ENCODE results near the gene ZNF22. TPM values are rescaled to one million over a fixed set of nuclear protein-coding genes. Genes with fewer than 3 reads are reported as not detected.

ZNF22 gene
- total RNA-seq, 1 donor from 2014 or later = 21.6 TPM

DNA sequence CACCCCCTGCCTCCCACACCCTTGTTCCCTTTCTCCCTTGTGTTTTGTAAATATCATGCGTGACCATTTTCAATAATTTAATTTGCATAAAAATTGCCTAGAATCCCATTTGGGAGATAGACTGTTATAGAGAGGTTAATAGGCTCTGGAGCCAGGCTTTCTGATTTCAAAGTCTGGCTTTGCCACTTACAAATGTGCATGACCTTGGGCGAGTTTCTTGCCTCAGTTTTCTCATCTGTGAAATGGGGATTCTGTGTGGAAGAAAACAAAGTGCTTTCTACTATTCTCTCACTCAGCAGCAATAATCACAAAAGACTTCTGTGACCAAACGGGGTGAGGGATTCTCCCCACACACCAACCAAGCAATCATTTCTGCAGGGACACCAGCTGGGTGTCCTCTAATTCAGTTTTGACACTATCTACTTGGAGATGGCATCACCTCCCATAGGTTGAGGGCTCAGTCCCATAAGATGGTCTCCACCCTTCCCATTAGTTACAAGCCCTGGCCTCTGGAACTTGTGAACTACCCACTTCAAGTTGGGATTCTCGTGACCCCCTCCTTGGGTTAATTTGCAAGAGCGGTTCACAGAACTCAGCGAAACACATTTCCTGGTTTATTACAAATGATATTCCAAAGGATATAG is 3.5 kb upstream of the ZNF22 start:
- Mint-ChIP-seq H3K27ac (ENCODE audit: unreplicated experiment) (peak overlapping the region; percentile 88), H3K27me3 (ENCODE audit: low read depth) (no peaks in the 10 kb centered on the region), H3K9me3 (ENCODE audit: low read depth) (no peaks in the 10 kb centered on the region), H3K4me3 (ENCODE audit: unreplicated experiment) (no peak overlapping the region), H3K4me1 (ENCODE audit: low read depth) (peaks cover 61% of the 10 kb centered on the region), H3K36me3 (ENCODE audit: low read depth) (peaks cover 4% of the 10 kb centered on the region)
- no peak for DNase-seq (ENCODE audit: low spot score)
- TF ChIP-seq, protein P1, sequence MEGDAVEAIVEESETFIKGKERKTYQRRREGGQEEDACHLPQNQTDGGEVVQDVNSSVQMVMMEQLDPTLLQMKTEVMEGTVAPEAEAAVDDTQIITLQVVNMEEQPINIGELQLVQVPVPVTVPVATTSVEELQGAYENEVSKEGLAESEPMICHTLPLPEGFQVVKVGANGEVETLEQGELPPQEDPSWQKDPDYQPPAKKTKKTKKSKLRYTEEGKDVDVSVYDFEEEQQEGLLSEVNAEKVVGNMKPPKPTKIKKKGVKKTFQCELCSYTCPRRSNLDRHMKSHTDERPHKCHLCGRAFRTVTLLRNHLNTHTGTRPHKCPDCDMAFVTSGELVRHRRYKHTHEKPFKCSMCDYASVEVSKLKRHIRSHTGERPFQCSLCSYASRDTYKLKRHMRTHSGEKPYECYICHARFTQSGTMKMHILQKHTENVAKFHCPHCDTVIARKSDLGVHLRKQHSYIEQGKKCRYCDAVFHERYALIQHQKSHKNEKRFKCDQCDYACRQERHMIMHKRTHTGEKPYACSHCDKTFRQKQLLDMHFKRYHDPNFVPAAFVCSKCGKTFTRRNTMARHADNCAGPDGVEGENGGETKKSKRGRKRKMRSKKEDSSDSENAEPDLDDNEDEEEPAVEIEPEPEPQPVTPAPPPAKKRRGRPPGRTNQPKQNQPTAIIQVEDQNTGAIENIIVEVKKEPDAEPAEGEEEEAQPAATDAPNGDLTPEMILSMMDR (IDR thresholded peaks at IDR 0.05) = no peak

DNA sequence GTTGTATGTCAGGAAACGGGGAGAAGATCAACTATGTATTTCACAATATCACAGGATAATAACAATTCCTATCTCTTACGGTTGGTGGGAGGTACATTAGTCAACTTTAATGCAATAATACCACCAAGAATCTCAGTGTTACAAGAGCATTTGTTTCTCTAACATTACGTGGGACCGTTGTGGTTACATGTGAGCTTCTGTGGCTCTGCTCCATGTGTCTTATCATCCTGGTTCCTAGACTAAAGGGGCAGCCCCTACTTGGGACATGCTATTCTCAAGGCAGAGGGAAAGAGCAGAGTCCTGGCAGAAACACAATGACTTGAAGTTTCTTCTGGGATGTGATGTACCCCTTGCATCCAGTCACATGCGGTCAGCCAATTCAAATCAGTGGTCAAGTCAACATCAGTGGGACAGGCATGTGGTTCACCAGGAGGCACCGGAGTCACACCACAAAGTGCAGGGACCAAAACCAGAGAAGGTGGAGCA is 2.5 kb upstream of the ZNF22 start:
- DNase-seq (ENCODE audit: low spot score) = no peak
- Mint-ChIP-seq H3K4me1 (ENCODE audit: low read depth) (peaks cover 66% of the 10 kb centered on the region), H3K9me3 (ENCODE audit: low read depth) (peaks cover 4% of the 10 kb centered on the region), H3K27me3 (ENCODE audit: low read depth) (no peaks in the 10 kb centered on the region), H3K4me3 (ENCODE audit: unreplicated experiment) (no peak overlapping the region), H3K36me3 (ENCODE audit: low read depth) (peaks cover 7% of the 10 kb centered on the region), H3K27ac (ENCODE audit: unreplicated experiment) (no peak overlapping the region)
- TF ChIP-seq, protein P1 (IDR thresholded peaks at IDR 0.05) = no peak

DNA sequence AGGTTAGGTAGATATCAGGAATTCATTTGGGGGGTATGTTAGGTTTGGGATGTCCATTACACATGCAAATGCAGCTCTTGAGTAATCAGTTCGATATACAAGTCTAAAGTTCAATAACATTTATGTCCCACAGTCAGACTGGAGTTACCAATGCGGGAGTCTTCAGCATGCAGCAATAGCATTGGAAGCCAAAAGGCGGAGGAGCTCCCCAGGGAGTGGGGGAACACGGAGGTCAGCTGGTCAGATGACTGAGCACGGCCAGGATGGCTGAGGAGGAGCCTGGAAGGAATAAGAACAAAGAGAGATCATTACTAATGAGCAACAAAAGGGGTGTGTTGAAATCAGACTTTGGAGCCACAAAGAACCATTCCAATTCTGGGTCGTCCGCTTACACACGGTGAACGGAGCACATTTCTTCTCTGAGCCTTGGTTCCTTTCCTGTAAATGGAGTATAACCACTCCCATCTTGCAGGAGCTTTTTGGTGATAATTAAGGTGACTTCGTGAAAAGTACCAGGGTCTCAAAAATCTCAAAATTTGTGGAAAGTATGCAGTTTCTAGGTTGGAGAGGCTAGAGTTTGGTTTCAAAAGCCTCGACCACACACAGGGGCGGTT is 478 bp upstream of the ZNF22 start:
- H3K9me3 Mint-ChIP-seq (ENCODE audit: low read depth) = peaks cover 10% of the 10 kb centered on the region

DNA sequence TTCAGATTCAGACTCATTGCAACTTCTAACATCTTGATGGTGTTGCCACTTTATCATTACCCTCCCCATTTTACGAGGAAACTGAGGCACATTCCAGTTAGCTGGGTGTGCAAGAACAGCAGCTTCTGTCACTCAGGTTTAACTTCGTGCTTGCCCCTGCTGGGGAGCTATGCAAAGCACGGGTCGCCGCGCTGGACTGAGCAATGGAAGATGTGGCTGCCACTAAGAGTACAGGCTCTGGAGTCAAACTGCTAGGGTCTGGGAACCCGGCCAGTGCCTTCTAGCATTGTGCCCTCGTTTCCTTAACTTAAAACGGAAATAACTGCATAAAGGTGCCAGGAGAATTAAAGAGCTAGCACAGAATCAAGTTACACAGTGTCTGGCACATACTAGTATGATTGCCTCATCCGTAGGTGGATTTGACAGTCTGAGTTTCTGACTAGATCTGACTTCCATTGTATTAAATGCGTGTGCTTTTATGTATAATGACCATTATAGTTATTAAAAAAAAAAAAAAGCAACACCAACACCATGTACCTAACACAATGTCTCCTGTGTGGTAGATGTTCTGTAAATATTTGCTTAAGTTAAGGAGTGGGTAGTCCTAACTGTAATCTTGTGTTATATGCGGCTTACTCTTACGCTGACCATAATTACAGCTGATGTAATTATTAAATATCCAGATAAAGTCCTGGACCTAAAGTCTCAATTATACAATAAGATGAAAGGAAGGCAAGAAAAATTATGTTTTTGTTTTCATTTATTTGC is 842 bp downstream of the ZNF22 start:
- TF ChIP-seq, protein P1 (IDR thresholded peaks at IDR 0.05) = peak; percentile 50
- Mint-ChIP-seq H3K4me3 (ENCODE audit: unreplicated experiment) (peak overlapping the region; percentile 84), H3K9me3 (ENCODE audit: low read depth) (peaks cover 10% of the 10 kb centered on the region), H3K27me3 (ENCODE audit: low read depth) (no peaks in the 10 kb centered on the region), H3K36me3 (ENCODE audit: low read depth) (peaks cover 24% of the 10 kb centered on the region), H3K27ac (ENCODE audit: unreplicated experiment) (peak overlapping the region; percentile 98), H3K4me1 (ENCODE audit: low read depth) (peaks cover 34% of the 10 kb centered on the region)
- DNase-seq (ENCODE audit: low spot score) = no peak

More for the DNA sequence above, 478 bp upstream of the ZNF22 start:
- H3K27ac Mint-ChIP-seq (ENCODE audit: unreplicated experiment) = peak overlapping the region; percentile 95
- DNase-seq (ENCODE audit: low spot score) = no peak
- H3K36me3 Mint-ChIP-seq (ENCODE audit: low read depth) = peaks cover 23% of the 10 kb centered on the region
- peak overlapping the region; percentile 74 for H3K4me3 Mint-ChIP-seq (ENCODE audit: unreplicated experiment)
- TF ChIP-seq, protein P1 (IDR thresholded peaks at IDR 0.05) = no peak
- no peaks in the 10 kb centered on the region for H3K27me3 Mint-ChIP-seq (ENCODE audit: low read depth)
- peaks cover 46% of the 10 kb centered on the region for H3K4me1 Mint-ChIP-seq (ENCODE audit: low read depth)

DNA sequence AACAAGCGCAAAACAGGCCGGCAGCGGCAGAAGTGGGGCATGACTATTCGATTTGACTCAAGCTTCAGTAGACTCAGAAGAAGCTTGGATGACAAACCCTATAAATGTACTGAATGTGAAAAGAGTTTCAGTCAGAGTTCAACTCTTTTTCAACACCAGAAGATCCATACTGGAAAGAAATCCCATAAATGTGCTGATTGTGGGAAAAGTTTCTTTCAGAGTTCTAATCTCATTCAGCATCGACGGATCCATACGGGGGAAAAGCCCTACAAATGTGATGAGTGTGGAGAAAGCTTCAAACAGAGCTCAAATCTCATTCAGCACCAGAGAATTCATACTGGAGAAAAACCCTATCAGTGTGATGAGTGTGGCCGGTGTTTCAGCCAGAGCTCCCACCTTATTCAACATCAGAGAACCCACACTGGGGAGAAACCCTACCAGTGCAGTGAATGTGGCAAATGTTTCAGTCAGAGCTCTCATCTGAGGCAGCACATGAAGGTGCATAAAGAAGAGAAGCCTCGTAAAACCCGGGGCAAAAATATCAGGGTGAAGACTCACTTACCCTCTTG is 2.8 kb downstream of the ZNF22 start:
- H3K36me3 Mint-ChIP-seq (ENCODE audit: low read depth) = peaks cover 24% of the 10 kb centered on the region
- H3K9me3 Mint-ChIP-seq (ENCODE audit: low read depth) = peaks cover 10% of the 10 kb centered on the region
- no peak overlapping the region for H3K27ac Mint-ChIP-seq (ENCODE audit: unreplicated experiment)
- H3K27me3 Mint-ChIP-seq (ENCODE audit: low read depth) = no peaks in the 10 kb centered on the region
- no peak overlapping the region for H3K4me3 Mint-ChIP-seq (ENCODE audit: unreplicated experiment)
- no peak for DNase-seq (ENCODE audit: low spot score)
- peaks cover 26% of the 10 kb centered on the region for H3K4me1 Mint-ChIP-seq (ENCODE audit: low read depth)
- TF ChIP-seq, protein P1 (IDR thresholded peaks at IDR 0.05) = no peak
